Heart left ventricle (tissue), 16 donors: Measurements from ENCODE around the gene DBH. TPM values are rescaled to one million over a fixed set of nuclear protein-coding genes. Genes with fewer than 3 reads are reported as not detected.

Experiments
- ATAC-seq, 4 donors: fragments of 200-7000 bp; cut with Tn5 transposase; one replicate each; pipeline ENCODE4 v1.9.1; 2020 to 2022; ENCODE audit warnings: moderate library complexity in 4 of 4, mild to moderate bottlenecking in 3 of 4, moderate number of reproducible peaks in 1 of 4
- DNase-seq, 5 donors: peaks; one replicate each; pipeline ENCODE4 v3.0.0-alpha.2; 2020
- H3K27ac ChIP-seq, 12 donors: fragments of 200-600 bp; sonication (generic) in 4 of 12; one replicate each; pipeline versions ENCODE4 v1.5.0 to v1.8.0; 2016 to 2022; ENCODE audit warnings: mild to moderate bottlenecking in 2 of 12
- H3K27me3 ChIP-seq, 9 donors: fragments of 200-600 bp; sonication (generic) in 2 of 9; one replicate each; pipeline versions ENCODE4 v1.5.1 to v1.8.0; 2016 to 2022; ENCODE audit warnings: mild to moderate bottlenecking in 3 of 9
- H3K36me3 ChIP-seq, 9 donors: fragments of 200-600 bp; sonication (generic) in 2 of 9; one replicate each; pipeline versions ENCODE4 v1.5.0 to v1.8.0; 2018 to 2022; ENCODE audit warnings: mild to moderate bottlenecking in 2 of 9
- H3K4me1 ChIP-seq, 12 donors: fragments of 200-600 bp; sonication (generic) in 4 of 12; one replicate each; pipeline versions ENCODE4 v1.5.0 to v1.8.0; 2016 to 2022; ENCODE audit warnings: mild to moderate bottlenecking in 3 of 12
- H3K4me3 ChIP-seq, 12 donors: fragments of 200-600 bp; sonication (generic) in 4 of 12; one replicate each; pipeline versions ENCODE4 v1.5.0 to v1.8.0; 2017 to 2022; ENCODE audit warnings: mild to moderate bottlenecking in 9 of 12, moderate library complexity in 4 of 12
- H3K9me3 ChIP-seq, 12 donors: fragments of 200-600 bp; sonication (generic) in 4 of 12; one replicate each; pipeline versions ENCODE4 v1.5.0 to v1.8.0; 2016 to 2022; ENCODE audit warnings: mild to moderate bottlenecking in 1 of 12
- POLR2A ChIP-seq, 2 donors: fragments of 450-650 bp; IDR thresholded peaks; one replicate each; pipeline ENCODE4 v1.6.1; 2017; ENCODE audit warnings: antibody characterized with exemption in 2 of 2, mild to moderate bottlenecking in 2 of 2, moderate library complexity in 2 of 2
- WGBS, 4 donors: extraction: QIAGEN DNeasy Blood & Tissue Kit in 2 of 4; methylation state at CpG; one replicate each; pipeline versions ENCODE4 v1.1.5 to v1.1.7; 2013 to 2018; 5-methylcytosine and 5-hydroxymethylcytosine counted together
- intact Hi-C, 10 donors: fragments of 100-400 bp; cut with DNase I; formaldehyde crosslinking; loops; one replicate each; pipeline versions ENCODE4 v1.11.1 to v1.14.2; 2022
- polyA plus RNA-seq, 2 donors: library from polyadenylated mRNA; stranded (reverse); fragments of 200-250 nt; gene quantifications; one replicate each; pipeline ENCODE4 v1.2.3, GENCODE V29; 2013
- total RNA-seq, 9 donors: library from RNA; depleted of rRNA in 2 of 9; stranded (reverse); fragments of >200 nt in 2 of 9; fragmentation: NEBNext Ultra II Directional in 3 of 9; extraction: Animal tissue kit (Norgen Biotek cat#: 25700) in 3 of 9; gene quantifications; one replicate each; pipeline versions ENCODE4 v1.1.0 to v1.2.4, GENCODE V29; 2016 to 2023
- TF ChIP-seq, protein P1 (sequence below), 12 donors: fragments of 200-600 bp; sonication (generic) in 4 of 12; IDR thresholded peaks; one replicate each; pipeline versions ENCODE4 v1.5.0 to v1.8.0; 2018 to 2022; ENCODE audit warnings: antibody characterized with exemption in 12 of 12, mild to moderate bottlenecking in 5 of 12
- donor health status: ischemic (EF 13 %, LVEDD 7.1; RV severe dilation, severe dysfunction).
- donor health status: healthy with polysubstance abuse.
- donor health status: DM: no; HTN: yes; CAD: no.
- donor health status: DM: no; HTN: no; CAD: no.
- donor health status: ischemic (EF 25% LVEDD 6.9; RV normal size, moderate dysfunction).
- donor health status: ischemic (EF 25% LVEDD 5.7; RV mildly dilated, moderate dysfunction).
- donor health status: healthy.
- donor health status: DM: yes; HTN: yes; CAD: no.
- donor health status: ischemic (EF 35%, LVEDD 5.7; RV mildly dilated, moderate dysfunction).
- donor health status: nonischemic (EF 11% LVEDD 7.7; RV severe dilation, severe dysfunction).
- donor health status: DM: yes; HTN: yes; CAD: no.
- donor health status: PGD.
- donor health status: ischemic (EF 29% LVEDD 5.4; RV normal size, mild dysfunction).
- donor health status: nonischemic (EF 23%, LVEDD 6.1; RV moderate dilation, normal function).

DBH gene
- total and polyA plus RNA-seq, 11 donors: 0.06 to 0.08 TPM; not detected in 9

DNA sequence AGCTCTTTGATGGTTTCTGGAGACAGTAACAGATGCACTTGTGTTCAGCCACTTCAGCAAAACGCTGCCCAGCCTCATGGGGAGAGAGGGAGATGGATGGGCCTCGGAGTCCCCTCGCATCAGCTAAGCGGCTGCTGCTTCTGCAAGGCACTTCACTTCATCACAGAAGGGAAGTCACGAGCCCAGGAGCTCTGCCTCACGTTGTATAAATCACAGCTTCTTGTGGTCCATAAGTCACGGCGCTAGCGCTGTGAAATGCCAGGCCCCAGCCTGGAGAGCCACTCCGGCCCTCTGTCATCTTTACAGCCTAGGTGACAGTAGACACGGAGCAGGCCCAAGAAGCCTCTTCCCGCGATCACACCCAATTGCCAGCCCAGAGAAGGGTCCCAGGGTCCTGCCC lies 23.4 kb downstream of the DBH start:
- Histone ChIP-seq H3K27me3 (peaks cover 7 to 65% (median 19%) of the 10 kb centered on the region in 9 donors), H3K4me3 (no peak overlapping the region), H3K4me1 (peaks cover 0 to 17% (median 13%) of the 10 kb centered on the region in 12 donors), H3K27ac (no peak overlapping the region), H3K36me3 (no peaks in the 10 kb centered on the region), H3K9me3 (no peaks in the 10 kb centered on the region)
- WGBS, 4 donors: 61 to 66% (median 63%) methylated on average over 7 to 13 of the region's 13 CpGs
- DNase-seq (no peak), ATAC-seq (no peak)
- intact Hi-C loops: loop anchor here in 1 of 10 donors (10.0 kb wide), 1 partner anchor 75 kb away; no protein-coding TSS in a partner anchor
- TF ChIP-seq, protein P1, sequence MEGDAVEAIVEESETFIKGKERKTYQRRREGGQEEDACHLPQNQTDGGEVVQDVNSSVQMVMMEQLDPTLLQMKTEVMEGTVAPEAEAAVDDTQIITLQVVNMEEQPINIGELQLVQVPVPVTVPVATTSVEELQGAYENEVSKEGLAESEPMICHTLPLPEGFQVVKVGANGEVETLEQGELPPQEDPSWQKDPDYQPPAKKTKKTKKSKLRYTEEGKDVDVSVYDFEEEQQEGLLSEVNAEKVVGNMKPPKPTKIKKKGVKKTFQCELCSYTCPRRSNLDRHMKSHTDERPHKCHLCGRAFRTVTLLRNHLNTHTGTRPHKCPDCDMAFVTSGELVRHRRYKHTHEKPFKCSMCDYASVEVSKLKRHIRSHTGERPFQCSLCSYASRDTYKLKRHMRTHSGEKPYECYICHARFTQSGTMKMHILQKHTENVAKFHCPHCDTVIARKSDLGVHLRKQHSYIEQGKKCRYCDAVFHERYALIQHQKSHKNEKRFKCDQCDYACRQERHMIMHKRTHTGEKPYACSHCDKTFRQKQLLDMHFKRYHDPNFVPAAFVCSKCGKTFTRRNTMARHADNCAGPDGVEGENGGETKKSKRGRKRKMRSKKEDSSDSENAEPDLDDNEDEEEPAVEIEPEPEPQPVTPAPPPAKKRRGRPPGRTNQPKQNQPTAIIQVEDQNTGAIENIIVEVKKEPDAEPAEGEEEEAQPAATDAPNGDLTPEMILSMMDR (IDR thresholded peaks at IDR 0.05): no peak
- TF ChIP-seq POLR2A (IDR thresholded peaks at IDR 0.05): no peak

DNA sequence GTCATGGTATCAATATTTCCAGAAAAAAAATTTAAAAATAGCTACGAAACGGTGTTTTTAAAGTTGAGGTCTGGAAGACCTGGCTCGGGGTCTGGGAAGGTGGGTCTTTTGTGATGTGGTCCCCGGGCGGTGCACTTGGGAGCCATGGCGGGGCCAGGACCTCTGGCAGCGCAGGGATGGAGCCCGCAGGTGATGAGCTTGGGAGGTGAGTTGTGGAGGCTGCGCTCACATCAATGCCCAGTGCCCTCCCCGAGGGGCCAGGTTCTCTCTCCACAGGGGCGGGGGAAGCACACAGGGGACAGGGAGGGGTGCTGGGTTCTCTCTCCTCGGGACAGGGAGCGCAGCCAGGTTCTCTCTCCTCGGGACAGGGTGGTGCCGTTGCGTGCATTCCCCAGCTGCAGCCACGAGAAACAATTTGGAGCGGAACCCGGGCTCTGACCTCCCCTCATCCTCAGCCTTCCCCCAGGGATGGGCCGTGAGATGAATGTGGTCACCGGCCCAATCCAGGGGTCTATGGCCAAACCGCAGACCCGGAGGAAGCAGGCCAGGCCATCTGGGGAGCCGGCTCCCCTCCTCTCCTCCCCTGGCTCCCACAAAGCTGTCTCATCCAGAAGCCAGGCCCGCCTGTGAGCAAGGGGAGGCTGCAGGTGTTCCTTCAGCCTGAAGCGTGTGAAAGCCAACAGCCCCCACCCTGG lies 25.8 kb downstream of the DBH start:
- H3K9me3 ChIP-seq: no peaks in the 10 kb centered on the region
- H3K4me3 ChIP-seq: no peak overlapping the region
- ATAC-seq: no peak
- peaks cover 0 to 43% (median 11%) of the 10 kb centered on the region in 9 donors for H3K27me3 ChIP-seq
- H3K27ac ChIP-seq: no peak overlapping the region
- WGBS, 4 donors: 83 to 88% (median 84%) methylated on average over 22 to 26 of the region's 26 CpGs
- no peak for DNase-seq
- H3K4me1 ChIP-seq: peaks cover 0 to 21% (median 13%) of the 10 kb centered on the region in 12 donors
- intact Hi-C loops: loop anchor here in 1 of 10 donors (10.0 kb wide), 1 partner anchor 53 kb away; no protein-coding TSS in a partner anchor
- TF ChIP-seq POLR2A (IDR thresholded peaks at IDR 0.05): no peak
- TF ChIP-seq, protein P1 (IDR thresholded peaks at IDR 0.05): no peak
- no peaks in the 10 kb centered on the region for H3K36me3 ChIP-seq

DNA sequence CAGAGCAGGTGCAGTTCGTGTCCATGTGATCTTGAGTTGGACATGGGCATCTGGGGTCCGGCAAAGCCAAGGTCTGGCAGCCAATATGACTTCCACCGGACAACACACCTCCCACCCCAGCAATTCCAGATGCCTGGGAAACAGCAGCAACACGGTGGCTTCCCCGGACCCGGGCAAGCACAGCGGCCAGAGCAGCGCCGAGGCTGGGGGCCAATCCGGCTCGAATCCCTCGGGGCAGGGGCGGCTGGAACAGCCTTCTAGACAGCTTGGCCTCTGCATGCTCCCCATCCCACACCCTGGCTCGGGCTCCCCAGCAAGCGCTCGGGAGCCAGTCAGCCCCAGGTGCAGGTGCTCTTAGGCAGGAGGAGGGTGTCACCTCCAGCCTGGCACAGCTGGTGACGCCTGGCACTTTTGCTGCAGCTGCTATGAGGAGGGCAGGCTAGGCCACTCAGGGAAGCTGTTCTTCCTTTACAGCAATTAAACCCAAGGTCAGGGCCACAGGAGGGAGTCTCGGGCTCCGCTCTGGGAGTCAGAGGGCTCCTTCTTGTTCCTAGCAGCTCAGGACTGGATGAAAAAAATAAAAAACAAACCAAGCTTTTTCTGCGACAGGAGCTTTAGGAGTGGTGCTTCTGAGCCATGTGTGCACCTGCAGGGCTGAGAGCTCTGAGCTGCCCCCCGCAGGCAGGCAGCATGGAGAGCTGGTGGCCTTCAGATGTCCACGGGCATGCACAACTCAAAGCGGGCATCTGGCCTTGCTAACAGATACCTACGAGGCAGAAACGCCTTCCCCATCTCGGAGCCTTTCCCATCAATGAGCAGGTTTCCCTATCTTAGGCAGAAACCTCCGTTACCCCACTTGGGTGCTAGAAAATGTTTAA lies 28.2 kb downstream of the DBH start:
- H3K36me3 ChIP-seq: no peaks in the 10 kb centered on the region
- H3K4me3 ChIP-seq: no peak overlapping the region
- H3K27ac ChIP-seq: no peak overlapping the region
- no peak for ATAC-seq
- no peaks in the 10 kb centered on the region for H3K9me3 ChIP-seq
- DNase-seq: no peak
- WGBS, 4 donors: 78 to 89% (median 84%) methylated on average over 18 to 27 of the region's 27 CpGs
- peaks cover 0 to 28% (median 6%) of the 10 kb centered on the region in 9 donors for H3K27me3 ChIP-seq
- intact Hi-C loops: loop anchor here in 1 of 10 donors (10.0 kb wide), 1 partner anchor 50 kb away; no protein-coding TSS in a partner anchor
- H3K4me1 ChIP-seq: peaks cover 0 to 10% (median 0%) of the 10 kb centered on the region in 12 donors
- no peak for TF ChIP-seq POLR2A (IDR thresholded peaks at IDR 0.05)
- TF ChIP-seq, protein P1 (IDR thresholded peaks at IDR 0.05): no peak

DNA sequence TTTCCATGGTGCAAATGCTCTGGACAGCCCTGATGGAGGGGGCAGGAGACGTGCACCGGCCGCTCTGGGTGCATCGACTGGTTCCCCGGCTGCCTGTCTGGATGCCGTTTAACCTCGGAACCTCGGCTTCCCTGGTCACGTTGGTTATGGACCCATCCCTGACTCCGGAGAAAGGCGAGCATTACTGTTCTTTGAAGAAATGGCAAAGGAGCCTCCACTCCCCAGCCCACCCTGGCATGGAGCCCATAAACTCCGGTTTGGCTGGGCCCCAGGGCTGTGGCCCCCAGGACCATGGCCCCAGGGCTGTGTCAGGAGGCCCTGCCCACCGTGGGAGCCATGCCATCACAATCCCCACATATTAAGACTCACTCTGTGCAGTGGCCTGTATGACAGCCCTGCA lies 28.9 kb downstream of the DBH start:
- H3K27me3 ChIP-seq: peaks cover 0 to 21% (median 5%) of the 10 kb centered on the region in 9 donors
- DNase-seq: no peak

More for the DNA sequence above, 28.9 kb downstream of the DBH start:
- Histone ChIP-seq H3K4me3 (no peak overlapping the region), H3K4me1 (peaks cover 0 to 8% (median 0%) of the 10 kb centered on the region in 12 donors), H3K27ac (no peak overlapping the region), H3K36me3 (no peaks in the 10 kb centered on the region), H3K9me3 (no peaks in the 10 kb centered on the region)
- no peak for ATAC-seq
- WGBS, 4 donors: 87 to 94% (median 93%) methylated on average over 13 of the region's 13 CpGs
- TF ChIP-seq POLR2A (IDR thresholded peaks at IDR 0.05): no peak
- TF ChIP-seq, protein P1 (IDR thresholded peaks at IDR 0.05): no peak
- intact Hi-C loops: loop anchor here in 1 of 10 donors (10.0 kb wide), 1 partner anchor 50 kb away; no protein-coding TSS in a partner anchor
